Adrenal gland (tissue), 12 donors: ENCODE results near the gene CLDN10. TPM values are rescaled to one million over a fixed set of nuclear protein-coding genes. Genes with fewer than 3 reads are reported as not detected.

Source experiments
- DNase-seq, 7 donors: peaks; one replicate each; pipeline ENCODE4 v3.0.0-alpha.2; 2019 to 2020
- H3K27ac ChIP-seq, 5 donors: fragments of 200-600 bp; sonication (generic) in 4 of 5; 1 replicate in 3 of 5; 2 replicates in 2 of 5; pipeline versions ENCODE4 v1.5.1 to v1.8.0; 2016 to 2020; ENCODE audit warnings: mild to moderate bottlenecking in 1 of 5
- H3K27me3 ChIP-seq: fragments of 200-600 bp; 2 replicates; pipeline ENCODE4 v1.8.0; 2021
- H3K36me3 ChIP-seq, 2 donors: fragments of 200-600 bp; replicated peaks in 1 of 2; 1 replicate in 1 of 2; 2 replicates in 1 of 2; pipeline versions ENCODE4 v1.5.1 to v1.8.0; 2018 to 2022
- H3K4me1 ChIP-seq, 2 donors: fragments of 200-600 bp; replicated peaks in 1 of 2; 1 replicate in 1 of 2; 2 replicates in 1 of 2; pipeline versions ENCODE4 v1.5.1 to v1.8.0; 2018 to 2021
- H3K4me3 ChIP-seq, 4 donors: fragments of 200-600 bp; sonication (generic) in 3 of 4; one replicate each; pipeline ENCODE4 v1.5.1; 2016 to 2018
- H3K9me3 ChIP-seq, 3 donors: fragments of 200-600 bp; sonication (generic) in 1 of 3; replicated peaks in 1 of 3; 1 replicate in 2 of 3; 2 replicates in 1 of 3; pipeline versions ENCODE4 v1.5.1 to v1.8.0; 2016 to 2021
- POLR2A ChIP-seq, 2 donors: fragments of 450-650 bp; IDR thresholded peaks; one replicate each; pipeline ENCODE4 v1.6.1; 2017; ENCODE audit warnings: antibody characterized with exemption in 2 of 2, mild to moderate bottlenecking in 2 of 2, moderate library complexity in 1 of 2
- WGBS, 4 donors: extraction: QIAGEN DNeasy Blood & Tissue Kit in 2 of 4; methylation state at CpG; one replicate each; pipeline versions ENCODE4 v1.1.5 to v1.1.7; 2013 to 2017; 5-methylcytosine and 5-hydroxymethylcytosine counted together
- intact Hi-C, 2 donors: fragments of 100-400 bp; cut with DNase I; formaldehyde crosslinking; loops; one replicate each; pipeline versions ENCODE4 v1.14.1 to v1.15.0; 2022 to 2023
- polyA plus RNA-seq, 3 donors: library from polyadenylated mRNA; stranded (reverse); fragments of 200-250 nt in 2 of 3; fragments of 350-450 nt in 1 of 3; fragmentation: Illumina TruSeq in 1 of 3; extraction: RNeasy Lipid Tissue Mini Kit (QIAGEN cat#74804) in 1 of 3; gene quantifications; one replicate each; pipeline ENCODE4 v1.2.3, GENCODE V29; 2013 to 2014
- total RNA-seq, 9 donors: library from RNA; depleted of rRNA in 4 of 9; stranded (reverse); fragments of >200 nt in 4 of 9; fragments of 120-200 nt in 1 of 9; fragmentation: NEBNext Ultra II Directional in 1 of 9; extraction: Animal tissue kit (Norgen Biotek cat#: 25700) in 1 of 9; gene quantifications; one replicate each; pipeline versions ENCODE4 v1.1.0 to v1.2.4, GENCODE V29; 2013 to 2023
- TF ChIP-seq, protein P1 (sequence below), 6 experiments: fragments of 450-650 bp in 4 of 6; fragments of 200-600 bp in 2 of 6; sonication (generic) in 1 of 6; IDR thresholded peaks; 1 replicate in 5 of 6; 2 replicates in 1 of 6; pipeline versions ENCODE4 v1.5.1 to v1.8.0; 2016 to 2021; ENCODE audit warnings: antibody characterized with exemption in 6 of 6, mild to moderate bottlenecking in 2 of 6, moderate library complexity in 1 of 6
- donor health status: healthy with polysubstance abuse.
- donor health status: Bipolar disorder and iron deficiency.
- donor health status: DM: yes; HTN: yes; CAD: no.
- donor health status: DM: no; HTN: no; CAD: no.
- donor health status: DM: no; HTN: no; CAD: no.
- donor health status: DM: yes; HTN: yes; CAD: no.

CLDN10 gene
- total and polyA plus RNA-seq, 12 donors: 0.23 to 0.54 (median 0.28) TPM; not detected in 9

DNA sequence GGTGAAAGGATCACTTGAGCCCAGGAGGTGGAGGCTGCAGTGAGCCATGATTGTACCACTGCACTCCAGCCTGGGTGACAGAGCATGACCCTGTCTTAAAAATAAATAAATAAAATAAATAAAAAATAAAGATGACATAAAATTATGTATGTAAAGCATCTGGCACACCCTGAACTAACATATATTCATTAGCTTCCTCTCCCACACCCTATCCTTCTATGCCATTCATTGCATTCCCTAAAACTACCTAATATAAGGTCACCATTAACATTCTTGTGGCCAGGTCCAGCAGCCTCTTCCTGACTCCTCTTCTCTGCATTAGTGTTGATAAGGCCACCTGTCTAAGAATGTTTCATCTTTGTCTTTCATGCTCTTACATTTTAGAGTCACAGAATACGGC lies 44.5 kb upstream of the CLDN10 start:
- Histone ChIP-seq H3K9me3 (no peaks in the 10 kb centered on the region), H3K4me3 (no peak overlapping the region), H3K36me3 (no peaks in the 10 kb centered on the region), H3K4me1 (no peaks in the 10 kb centered on the region), H3K27ac (no peak overlapping the region), H3K27me3 (no peaks in the 10 kb centered on the region)
- no peak for DNase-seq
- WGBS, 4 donors: 0 to 84% (median 47%) methylated on average over 1 of the region's 1 CpG
- intact Hi-C loops: no loop called here
- no peak for TF ChIP-seq POLR2A (IDR thresholded peaks at IDR 0.05)
- TF ChIP-seq, protein P1, sequence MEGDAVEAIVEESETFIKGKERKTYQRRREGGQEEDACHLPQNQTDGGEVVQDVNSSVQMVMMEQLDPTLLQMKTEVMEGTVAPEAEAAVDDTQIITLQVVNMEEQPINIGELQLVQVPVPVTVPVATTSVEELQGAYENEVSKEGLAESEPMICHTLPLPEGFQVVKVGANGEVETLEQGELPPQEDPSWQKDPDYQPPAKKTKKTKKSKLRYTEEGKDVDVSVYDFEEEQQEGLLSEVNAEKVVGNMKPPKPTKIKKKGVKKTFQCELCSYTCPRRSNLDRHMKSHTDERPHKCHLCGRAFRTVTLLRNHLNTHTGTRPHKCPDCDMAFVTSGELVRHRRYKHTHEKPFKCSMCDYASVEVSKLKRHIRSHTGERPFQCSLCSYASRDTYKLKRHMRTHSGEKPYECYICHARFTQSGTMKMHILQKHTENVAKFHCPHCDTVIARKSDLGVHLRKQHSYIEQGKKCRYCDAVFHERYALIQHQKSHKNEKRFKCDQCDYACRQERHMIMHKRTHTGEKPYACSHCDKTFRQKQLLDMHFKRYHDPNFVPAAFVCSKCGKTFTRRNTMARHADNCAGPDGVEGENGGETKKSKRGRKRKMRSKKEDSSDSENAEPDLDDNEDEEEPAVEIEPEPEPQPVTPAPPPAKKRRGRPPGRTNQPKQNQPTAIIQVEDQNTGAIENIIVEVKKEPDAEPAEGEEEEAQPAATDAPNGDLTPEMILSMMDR (IDR thresholded peaks at IDR 0.05): no peak

DNA sequence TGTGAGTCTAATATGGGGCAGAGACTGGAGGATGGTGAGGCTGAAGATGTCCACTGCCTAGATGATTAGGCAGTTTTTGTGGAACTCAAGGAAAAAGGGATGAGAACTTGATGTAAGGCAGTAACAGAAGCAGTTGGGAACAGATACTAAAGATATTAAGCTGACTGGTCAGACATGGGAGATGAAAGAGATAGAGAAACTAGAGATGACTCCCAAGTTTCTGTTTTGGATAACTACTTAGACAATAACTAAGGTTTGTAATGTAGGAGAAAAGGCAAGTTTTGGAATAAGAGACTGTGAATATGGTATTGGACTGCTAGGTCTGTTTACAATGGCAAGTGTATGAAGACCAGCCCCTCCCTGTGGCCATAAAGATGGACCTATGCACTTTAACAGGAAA lies 43.5 kb upstream of the CLDN10 start:
- H3K9me3 ChIP-seq: no peaks in the 10 kb centered on the region
- no peak for DNase-seq
- intact Hi-C loops: no loop called here
- H3K36me3 ChIP-seq: no peaks in the 10 kb centered on the region
- TF ChIP-seq, protein P1 (IDR thresholded peaks at IDR 0.05): no peak
- no peak for TF ChIP-seq POLR2A (IDR thresholded peaks at IDR 0.05)
- no peaks in the 10 kb centered on the region for H3K27me3 ChIP-seq
- H3K4me1 ChIP-seq: no peaks in the 10 kb centered on the region
- H3K4me3 ChIP-seq: no peak overlapping the region
- no peak overlapping the region for H3K27ac ChIP-seq

DNA sequence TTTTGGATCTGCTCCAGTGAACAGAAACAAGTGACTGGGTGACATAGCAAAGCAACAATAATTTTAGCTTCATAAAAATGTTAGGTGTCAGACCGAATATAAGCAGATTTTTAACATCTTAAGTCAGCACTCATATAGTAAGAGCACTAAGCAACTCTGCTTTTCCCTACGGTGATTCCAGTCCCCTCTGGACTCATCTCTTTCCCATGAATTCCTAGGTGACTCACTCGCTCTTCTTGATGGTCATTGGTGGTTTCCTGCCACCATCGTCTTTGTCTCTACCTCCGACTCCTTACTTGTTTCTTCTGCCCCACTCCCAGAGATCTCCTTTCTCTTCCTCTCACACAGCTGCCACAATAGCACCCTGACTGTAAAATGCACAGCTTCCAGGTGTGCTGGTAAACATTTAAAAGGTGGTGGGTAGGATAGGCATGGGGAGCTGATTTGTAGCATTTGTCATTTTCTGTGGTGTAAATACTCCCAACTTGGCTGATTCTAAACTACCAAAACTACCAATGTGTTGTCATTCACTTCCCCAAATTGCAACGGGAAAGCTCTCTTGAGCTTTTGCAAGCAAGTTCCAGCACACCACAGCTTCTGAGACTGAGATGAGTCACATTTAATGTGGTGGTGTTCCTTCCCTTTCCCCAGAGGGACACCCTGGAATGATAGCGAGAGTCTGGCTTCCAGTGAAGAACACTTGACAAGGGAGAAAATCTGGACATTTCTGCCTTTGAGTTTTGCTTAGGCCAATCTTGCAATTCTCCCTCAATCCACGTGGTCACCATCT lies 42.8 kb upstream of the CLDN10 start:
- intact Hi-C loops: no loop called here
- WGBS, 4 donors: 62 to 71% (median 63%) methylated on average over 8 of the region's 8 CpGs
- Histone ChIP-seq H3K9me3 (no peaks in the 10 kb centered on the region), H3K4me3 (no peak overlapping the region), H3K4me1 (no peaks in the 10 kb centered on the region), H3K27me3 (no peaks in the 10 kb centered on the region), H3K36me3 (no peaks in the 10 kb centered on the region), H3K27ac (no peak overlapping the region)
- TF ChIP-seq, protein P1 (IDR thresholded peaks at IDR 0.05): no peak
- TF ChIP-seq POLR2A (IDR thresholded peaks at IDR 0.05): no peak
- no peak for DNase-seq

DNA sequence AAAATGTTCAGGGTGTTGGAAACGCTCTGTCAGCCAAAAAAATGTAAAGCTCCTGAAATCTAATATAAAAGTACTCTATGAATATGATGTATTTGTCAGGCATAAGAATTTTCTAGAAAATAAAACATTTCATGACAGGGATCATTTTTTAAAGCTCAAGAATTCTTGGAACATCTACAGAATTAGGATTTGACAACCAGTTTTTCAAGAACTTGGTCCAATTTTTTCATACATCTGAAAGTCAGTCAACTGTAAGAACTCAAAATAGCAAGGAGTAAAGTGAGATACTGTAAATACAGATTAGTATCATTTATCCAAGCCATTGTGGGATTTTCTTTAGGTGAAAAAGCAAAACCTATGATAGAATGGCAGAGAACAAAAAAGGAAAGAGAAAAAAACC lies 41.6 kb upstream of the CLDN10 start:
- intact Hi-C loops: no loop called here
- H3K36me3 ChIP-seq: no peaks in the 10 kb centered on the region
- H3K4me3 ChIP-seq: no peak overlapping the region
- no peaks in the 10 kb centered on the region for H3K4me1 ChIP-seq
- H3K9me3 ChIP-seq: no peaks in the 10 kb centered on the region
- WGBS, 4 donors: 74 to 90% (median 74%) methylated on average over 1 of the region's 1 CpG
- no peak for TF ChIP-seq POLR2A (IDR thresholded peaks at IDR 0.05)
- TF ChIP-seq, protein P1 (IDR thresholded peaks at IDR 0.05): no peak
- no peak for DNase-seq
- no peak overlapping the region for H3K27ac ChIP-seq
- no peaks in the 10 kb centered on the region for H3K27me3 ChIP-seq
